Measurements from ENCODE around the gene PITPNM3.

PITPNM3 gene

GRCh38 chr17:6472517-6472916 is 83.8 kb downstream of the PITPNM3 start:
- no peak overlapping the region for H3K4me3 ChIP-seq (ENCODE audit: low read length)
- peaks cover 9% of the 10 kb centered on the region; the same call in 1 of the 2 replicates for H3K4me1 ChIP-seq (ENCODE audit: insufficient read depth, low read length)
- H3K9me3 ChIP-seq (ENCODE audit: insufficient read depth, low read depth, low read length), result no peaks in the 10 kb centered on the region
- no peak overlapping the region for H3K27ac ChIP-seq (ENCODE audit: low read length)
- H3K36me3 ChIP-seq (ENCODE audit: insufficient read depth, low read depth, low read length), result no peaks in the 10 kb centered on the region
- H3K9ac ChIP-seq (ENCODE audit: low read depth, low read length), result no peak overlapping the region
- no peaks in the 10 kb centered on the region for H3K27me3 ChIP-seq (ENCODE audit: insufficient read depth, low read length)

- no peaks in the 10 kb centered on the region for H3K27me3 ChIP-seq (ENCODE audit: insufficient read depth, low read length)
- peaks cover 9% of the 10 kb centered on the region; the same call in 1 of the 2 replicates for H3K4me1 ChIP-seq (ENCODE audit: insufficient read depth, low read length)
- no peak overlapping the region for H3K27ac ChIP-seq (ENCODE audit: low read length)
- no peaks in the 10 kb centered on the region for H3K36me3 ChIP-seq (ENCODE audit: insufficient read depth, low read depth, low read length)
- no peak overlapping the region for H3K9ac ChIP-seq (ENCODE audit: low read depth, low read length)
- no peak overlapping the region for H3K4me3 ChIP-seq (ENCODE audit: low read length)
- H3K9me3 ChIP-seq (ENCODE audit: insufficient read depth, low read depth, low read length), result no peaks in the 10 kb centered on the region; the same call in 1 of the 2 replicates
These were observed 84.6 kb downstream of the PITPNM3 start for GRCh38 chr17:6471531-6472465.

- H3K4me1 ChIP-seq (ENCODE audit: insufficient read depth, low read length), result peaks cover 9% of the 10 kb centered on the region; the same call in 1 of the 2 replicates
- no peak overlapping the region for H3K4me3 ChIP-seq (ENCODE audit: low read length)
- no peaks in the 10 kb centered on the region for H3K27me3 ChIP-seq (ENCODE audit: insufficient read depth, low read length)
- no peak overlapping the region for H3K9ac ChIP-seq (ENCODE audit: low read depth, low read length)
- no peaks in the 10 kb centered on the region for H3K36me3 ChIP-seq (ENCODE audit: insufficient read depth, low read depth, low read length)
- H3K27ac ChIP-seq (ENCODE audit: low read length), result no peak overlapping the region
- H3K9me3 ChIP-seq (ENCODE audit: insufficient read depth, low read depth, low read length), result no peaks in the 10 kb centered on the region; the same call in 1 of the 2 replicates
These were observed 85.4 kb downstream of the PITPNM3 start for GRCh38 chr17:6470751-6471521.

- no peaks in the 10 kb centered on the region for H3K27me3 ChIP-seq (ENCODE audit: insufficient read depth, low read length)
- H3K4me3 ChIP-seq (ENCODE audit: low read length), result no peak overlapping the region
- no peaks in the 10 kb centered on the region; the same call in 1 of the 2 replicates for H3K9me3 ChIP-seq (ENCODE audit: insufficient read depth, low read depth, low read length)
- no peak overlapping the region for H3K9ac ChIP-seq (ENCODE audit: low read depth, low read length)
- peaks cover 7% of the 10 kb centered on the region; the same call in 1 of the 2 replicates for H3K4me1 ChIP-seq (ENCODE audit: insufficient read depth, low read length)
- H3K27ac ChIP-seq (ENCODE audit: low read length), result no peak overlapping the region
- H3K36me3 ChIP-seq (ENCODE audit: insufficient read depth, low read depth, low read length), result no peaks in the 10 kb centered on the region
These were observed 86.1 kb downstream of the PITPNM3 start for GRCh38 chr17:6470146-6470718.

GRCh38 chr17:6468051-6468790 is 88.1 kb downstream of the PITPNM3 start:
- peaks cover 7% of the 10 kb centered on the region for H3K4me1 ChIP-seq (ENCODE audit: insufficient read depth, low read length)
- no peak overlapping the region for H3K4me3 ChIP-seq (ENCODE audit: low read length)
- no peak overlapping the region for H3K27ac ChIP-seq (ENCODE audit: low read length)
- H3K9me3 ChIP-seq (ENCODE audit: insufficient read depth, low read depth, low read length), result no peaks in the 10 kb centered on the region; the same call in 1 of the 2 replicates
- no peaks in the 10 kb centered on the region for H3K27me3 ChIP-seq (ENCODE audit: insufficient read depth, low read length)
- no peak overlapping the region for H3K9ac ChIP-seq (ENCODE audit: low read depth, low read length)
- no peaks in the 10 kb centered on the region for H3K36me3 ChIP-seq (ENCODE audit: insufficient read depth, low read depth, low read length)

- peaks cover 7% of the 10 kb centered on the region for H3K4me1 ChIP-seq (ENCODE audit: insufficient read depth, low read length)
- no peak overlapping the region for H3K27ac ChIP-seq (ENCODE audit: low read length)
- no peaks in the 10 kb centered on the region; the same call in 1 of the 2 replicates for H3K9me3 ChIP-seq (ENCODE audit: insufficient read depth, low read depth, low read length)
- H3K9ac ChIP-seq (ENCODE audit: low read depth, low read length), result no peak overlapping the region
- no peak overlapping the region for H3K4me3 ChIP-seq (ENCODE audit: low read length)
- H3K27me3 ChIP-seq (ENCODE audit: insufficient read depth, low read length), result no peaks in the 10 kb centered on the region
- no peaks in the 10 kb centered on the region for H3K36me3 ChIP-seq (ENCODE audit: insufficient read depth, low read depth, low read length)
These were observed 88.8 kb downstream of the PITPNM3 start for GRCh38 chr17:6467567-6467966.

- Histone ChIP-seq H3K9ac (ENCODE audit: low read depth, low read length) (no peak overlapping the region), H3K36me3 (ENCODE audit: insufficient read depth, low read depth, low read length) (no peaks in the 10 kb centered on the region), H3K4me3 (ENCODE audit: low read length) (no peak overlapping the region), H3K4me1 (ENCODE audit: insufficient read depth, low read length) (peaks cover 17% of the 10 kb centered on the region; the same call in 1 of the 2 replicates), H3K9me3 (ENCODE audit: insufficient read depth, low read depth, low read length) (no peaks in the 10 kb centered on the region; the same call in 1 of the 2 replicates), H3K27ac (ENCODE audit: low read length) (no peak overlapping the region), H3K27me3 (ENCODE audit: insufficient read depth, low read length) (no peaks in the 10 kb centered on the region)
These were observed 91.0 kb downstream of the PITPNM3 start for GRCh38 chr17:6465206-6466003.

- Histone ChIP-seq H3K4me3 (ENCODE audit: low read length) (no peak overlapping the region), H3K27me3 (ENCODE audit: insufficient read depth, low read length) (no peaks in the 10 kb centered on the region), H3K4me1 (ENCODE audit: insufficient read depth, low read length) (peaks cover 19% of the 10 kb centered on the region; the same call in 1 of the 2 replicates), H3K9ac (ENCODE audit: low read depth, low read length) (no peak overlapping the region), H3K27ac (ENCODE audit: low read length) (no peak overlapping the region), H3K9me3 (ENCODE audit: insufficient read depth, low read depth, low read length) (no peaks in the 10 kb centered on the region; the same call in 1 of the 2 replicates), H3K36me3 (ENCODE audit: insufficient read depth, low read depth, low read length) (no peaks in the 10 kb centered on the region)
These were observed 91.8 kb downstream of the PITPNM3 start for GRCh38 chr17:6464446-6465041.

GRCh38 chr17:6463616-6464445 is 92.5 kb downstream of the PITPNM3 start:
- Histone ChIP-seq H3K4me1 (ENCODE audit: insufficient read depth, low read length) (peaks cover 19% of the 10 kb centered on the region; the same call in 1 of the 2 replicates), H3K27ac (ENCODE audit: low read length) (no peak overlapping the region), H3K27me3 (ENCODE audit: insufficient read depth, low read length) (no peaks in the 10 kb centered on the region), H3K4me3 (ENCODE audit: low read length) (no peak overlapping the region), H3K36me3 (ENCODE audit: insufficient read depth, low read depth, low read length) (no peaks in the 10 kb centered on the region), H3K9ac (ENCODE audit: low read depth, low read length) (no peak overlapping the region), H3K9me3 (ENCODE audit: insufficient read depth, low read depth, low read length) (no peaks in the 10 kb centered on the region; the same call in 1 of the 2 replicates)

All from iPS-20b (cell line).